Activated CD8-positive, alpha-beta memory T cell treated with anti-CD3 and anti-CD28 coated beads, Interleukin-2, amount 50 U/mL, for 24 hours (primary cell): ENCODE measurements around the gene HNRNPL.
"Not testable (repeated sequence)": the region's sequence is repeated elsewhere in the genome, so short reads cannot be mapped to it uniquely, and the experiment has no call there.

Source experiments
- DNase-seq: peaks from one replicate; pipeline ENCODE4 v3.0.0-alpha.2; 2020; ENCODE audit errors: extremely low read depth

The HNRNPL gene

DNA sequence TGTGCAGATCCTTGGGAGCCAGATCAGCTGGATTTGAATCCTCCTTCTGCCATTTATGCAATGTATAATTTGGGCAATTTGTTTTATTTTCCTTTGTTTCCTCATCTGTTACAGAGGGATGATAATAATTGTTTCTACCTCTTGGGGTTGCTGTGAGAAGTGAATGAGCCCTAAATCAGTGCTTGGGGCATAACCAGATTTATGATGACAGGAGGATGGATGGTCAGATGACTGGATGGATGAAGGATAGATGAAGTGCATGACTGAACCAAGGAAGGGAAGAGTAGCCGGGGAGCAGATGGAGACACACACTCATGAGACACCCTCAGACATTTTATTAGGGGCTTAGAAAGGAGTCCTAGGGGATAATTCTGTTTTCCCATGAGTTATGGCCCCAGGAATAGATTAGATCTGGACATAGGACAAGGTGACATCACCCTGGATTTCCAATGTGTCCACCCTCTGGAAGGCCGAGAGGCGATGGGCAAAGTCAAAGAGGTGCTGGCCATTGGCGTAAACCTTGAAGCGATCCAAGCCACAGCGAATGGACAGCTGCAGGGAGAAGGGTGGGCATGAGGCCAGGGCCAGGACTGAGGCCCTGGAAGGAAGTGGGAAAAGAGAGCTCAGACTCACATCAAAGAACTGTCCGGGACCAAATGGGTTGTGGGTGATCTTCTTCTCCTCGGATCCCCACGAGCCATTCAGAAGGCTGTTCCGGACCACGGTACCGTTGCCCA, 48.3 kb downstream of the HNRNPL start:
- DNase-seq, result no peak

DNA sequence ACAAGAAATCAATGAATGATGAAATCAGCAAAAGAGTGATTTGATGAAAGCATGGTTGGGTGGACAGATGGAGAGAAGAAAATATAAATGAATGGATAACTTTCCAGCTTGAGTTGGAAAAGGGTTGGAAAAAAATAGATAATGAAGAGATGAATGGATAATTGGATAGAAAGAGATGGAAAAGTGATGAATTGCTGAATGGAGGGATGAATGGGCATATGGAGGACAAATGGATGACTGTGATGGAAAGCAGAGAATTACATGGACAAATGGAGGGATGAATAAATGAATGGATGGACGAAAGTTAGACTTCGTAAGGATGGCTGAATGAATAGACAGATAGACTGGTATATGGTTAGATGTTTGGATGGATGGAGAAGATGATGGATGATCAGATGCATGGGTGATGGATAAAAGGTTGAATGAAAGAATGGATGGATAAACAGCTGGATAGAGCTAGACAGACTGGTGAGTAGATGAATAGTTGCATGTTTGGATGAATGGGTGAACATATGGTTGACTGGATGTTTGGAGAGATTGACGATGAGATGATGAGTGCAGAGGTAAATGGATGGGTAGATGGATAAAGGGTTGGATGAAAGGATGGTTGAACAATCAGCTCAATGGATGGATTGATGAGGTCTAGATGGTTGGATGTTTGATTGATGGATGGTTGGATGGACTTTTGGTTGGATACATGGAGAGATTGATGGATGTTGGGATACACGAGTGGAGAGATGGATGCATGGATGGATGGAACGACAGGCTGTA, 49.0 kb downstream of the HNRNPL start:
- no peak for DNase-seq

- no peak for DNase-seq
Observed at GRCh38 chr19:38799104-38799503, 50.7 kb downstream of the HNRNPL start.

- not testable (repeated sequence) for DNase-seq
Observed at GRCh38 chr19:38797781-38798180, 52.0 kb downstream of the HNRNPL start.

DNA sequence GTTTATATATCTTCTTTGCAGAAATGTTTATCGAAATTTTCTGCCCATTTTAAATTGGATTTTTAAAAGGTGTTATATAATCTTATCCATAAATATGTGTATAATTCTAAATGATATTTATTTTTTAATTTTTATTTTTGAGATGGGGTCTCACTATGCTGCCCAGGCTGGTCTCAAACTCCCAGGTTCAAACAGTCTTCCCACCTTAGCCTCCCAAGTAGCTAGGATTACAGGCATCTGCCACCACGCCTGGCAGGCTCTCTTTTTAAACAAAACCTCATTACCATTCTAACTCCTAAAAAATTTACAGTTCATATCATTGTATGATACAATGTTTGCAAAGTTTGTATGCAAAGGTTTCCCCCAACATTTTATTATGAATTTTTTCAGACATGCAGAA, 53.6 kb downstream of the HNRNPL start:
- no peak for DNase-seq

- no peak for DNase-seq
Observed at GRCh38 chr19:38795549-38795948, 54.2 kb downstream of the HNRNPL start.

DNA sequence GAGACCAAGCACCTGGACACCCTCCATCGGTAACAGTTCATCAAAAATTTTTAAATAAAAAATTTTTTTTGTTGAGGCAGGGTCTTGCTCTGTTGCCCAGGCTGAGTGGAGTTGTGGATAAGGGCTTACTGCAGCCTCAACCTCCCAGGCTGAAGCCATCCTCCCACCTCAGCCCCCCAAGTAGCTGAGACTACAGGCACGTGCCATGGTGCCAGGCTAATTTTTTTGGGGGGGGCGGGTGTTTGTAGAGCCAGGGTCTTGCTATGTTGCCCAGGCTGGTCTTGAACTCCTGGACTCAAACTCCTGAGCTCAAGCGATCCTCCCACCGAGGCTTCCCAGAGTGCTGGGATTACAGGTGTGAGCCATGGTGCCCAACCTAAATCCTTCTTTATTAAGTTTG, 56.1 kb downstream of the HNRNPL start:
- DNase-seq, result no peak

DNA sequence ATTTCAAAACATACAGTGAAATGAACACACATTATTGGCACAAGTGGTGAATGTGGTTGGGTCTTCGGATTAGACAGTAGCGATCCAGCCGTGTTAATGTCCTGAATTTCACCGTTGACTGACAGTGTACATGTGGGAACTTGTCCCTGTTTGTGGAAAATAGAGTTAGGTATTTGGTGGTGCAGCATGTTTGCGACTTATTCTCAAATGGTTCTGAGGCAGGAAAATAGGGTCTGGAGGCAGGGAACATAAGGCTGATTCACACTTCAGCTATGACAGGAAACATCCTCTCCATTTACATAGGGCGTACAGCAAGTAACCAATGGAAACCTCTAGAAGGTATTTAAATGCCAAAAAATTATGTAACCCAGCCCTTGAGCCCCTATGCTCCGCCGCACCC, 56.6 kb downstream of the HNRNPL start:
- DNase-seq, result no peak

GRCh38 chr19:38792250-38793111, 57.3 kb downstream of the HNRNPL start:
- no peak for DNase-seq

DNA sequence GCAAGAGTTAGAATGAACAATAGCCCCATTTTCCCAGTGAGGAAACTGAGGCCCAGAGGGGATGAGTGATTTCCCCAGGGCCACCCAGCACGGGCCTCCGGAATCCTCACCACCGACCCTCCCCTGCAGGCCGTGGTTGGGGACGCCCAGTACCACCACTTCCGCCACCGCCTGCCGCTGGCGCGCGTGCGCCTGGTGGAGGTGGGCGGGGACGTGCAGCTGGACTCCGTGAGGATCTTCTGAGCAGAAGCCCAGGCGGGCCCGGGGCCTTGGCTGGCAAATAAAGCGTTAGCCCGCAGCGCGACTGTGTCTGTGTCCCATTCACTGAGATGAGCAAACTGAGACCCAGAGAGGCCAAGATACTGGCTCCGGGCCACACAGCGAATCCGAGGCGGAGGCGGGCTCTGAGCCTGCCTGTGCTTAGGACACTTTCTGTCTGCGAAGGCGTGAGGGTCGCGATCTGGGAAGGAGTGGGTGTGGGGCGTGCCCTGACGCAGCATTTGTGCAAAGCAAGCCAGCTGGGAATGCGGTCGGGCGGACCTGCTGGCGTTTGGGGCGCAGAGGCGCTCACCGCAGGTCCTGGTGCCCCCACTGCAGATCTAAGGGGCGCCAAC, 58.2 kb downstream of the HNRNPL start:
- DNase-seq, result not testable (repeated sequence)

GRCh38 chr19:38790507-38791403, 59.0 kb downstream of the HNRNPL start:
- not testable (repeated sequence) for DNase-seq

GRCh38 chr19:38788478-38789243, 61.1 kb downstream of the HNRNPL start, which contains the start of gene LGALS7B:
Gene LGALS7B (plus strand): TSS chr19:38789200. CDS start chr19:38789227, 27 bp downstream.
- DNase-seq, result no peak

DNA sequence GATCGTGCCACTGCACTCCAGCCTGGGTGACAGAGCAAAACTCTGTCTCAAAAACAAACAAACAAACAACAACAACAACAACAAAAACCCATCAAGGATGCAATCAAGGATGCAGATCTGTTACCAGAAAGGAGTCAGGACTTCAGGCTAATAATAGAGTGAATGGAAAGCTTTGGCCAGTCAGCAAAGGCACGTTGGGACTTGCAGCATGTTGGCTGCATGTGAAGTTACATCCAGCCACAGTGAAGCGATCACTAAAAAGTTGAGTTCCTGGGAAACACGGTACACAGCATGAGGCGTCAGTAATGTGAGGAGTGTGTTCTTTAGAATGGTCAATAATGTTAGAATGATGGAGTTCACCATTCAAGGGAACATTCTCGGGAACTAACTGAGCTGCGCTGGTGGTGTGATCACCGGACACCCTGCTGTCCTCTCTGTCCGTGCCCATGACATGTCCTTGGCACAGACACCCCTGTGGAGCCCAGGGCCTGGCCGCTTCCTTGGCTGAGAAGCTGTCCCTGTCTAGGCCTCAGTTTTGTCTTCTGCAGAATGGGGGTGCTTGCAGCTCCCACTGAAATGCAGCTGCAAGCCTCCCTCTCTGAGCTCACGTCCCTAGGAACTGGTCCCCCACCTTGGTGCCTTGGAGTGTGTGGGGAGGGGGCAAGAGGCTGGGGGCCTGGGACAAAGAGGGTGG, 63.1 kb downstream of the HNRNPL start:
- no peak for DNase-seq
